A172 (cell line): ENCODE results near the gene NGDN. TPM values are rescaled to one million over a fixed set of nuclear protein-coding genes. Genes with fewer than 3 reads are reported as not detected.

ENCODE experiments used
- DNase-seq: peaks from one replicate; pipeline ENCODE4 v3.0.0-alpha.2; 2015; ENCODE audit warnings: low spot score
- total RNA-seq: library from RNA; depleted of rRNA; stranded (reverse); fragments of >200 nt; shearing (Covaris generic); gene quantifications from 2 replicates; pipeline ENCODE4 v1.2.3, GENCODE V29; 2014

The NGDN gene
- total RNA-seq, 1 experiment from 2014 or later = 52.6 TPM

DNA sequence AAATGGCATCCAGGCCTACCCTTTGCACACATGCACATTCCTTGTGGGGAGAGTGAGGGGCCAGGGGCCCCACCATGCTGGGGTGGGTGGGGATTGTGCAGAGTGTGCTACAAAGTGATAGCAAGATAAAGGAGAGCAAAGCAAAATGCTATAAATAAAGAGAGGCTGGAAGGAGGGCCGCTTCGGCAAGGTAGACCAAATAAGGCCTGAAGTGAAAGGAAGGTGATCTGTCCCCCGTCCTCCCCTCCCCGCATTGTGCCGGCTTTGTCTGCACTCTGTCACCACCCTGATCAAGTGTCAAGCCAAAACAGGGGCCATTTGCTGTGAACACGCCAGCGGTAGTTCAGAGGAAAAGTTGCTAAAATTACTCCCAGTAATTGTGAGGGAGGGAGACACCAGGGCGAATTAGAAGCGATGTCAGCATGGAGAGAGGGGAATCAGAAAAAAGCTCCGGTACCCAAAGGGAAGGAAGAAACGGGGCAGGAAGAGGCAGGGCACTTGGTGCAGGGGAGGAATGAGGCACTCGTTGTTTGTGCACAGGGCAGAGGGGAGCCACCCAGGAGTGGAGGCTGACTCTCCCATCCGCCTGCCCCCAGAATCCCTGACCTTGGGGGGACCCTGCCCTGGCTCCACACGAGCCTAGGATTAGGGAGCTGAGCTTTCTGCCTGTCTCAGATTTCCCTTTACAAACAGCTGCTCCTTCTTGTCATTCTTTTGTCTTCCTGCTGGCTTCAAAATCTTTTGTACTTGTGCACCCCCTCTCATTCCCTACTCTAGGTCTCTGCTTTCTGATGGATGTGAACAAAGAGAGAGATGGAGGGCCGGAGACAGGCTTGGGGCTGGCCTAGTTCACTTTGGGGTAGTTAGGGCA lies 31.2 kb upstream of the NGDN start:
- no peak for DNase-seq

DNA sequence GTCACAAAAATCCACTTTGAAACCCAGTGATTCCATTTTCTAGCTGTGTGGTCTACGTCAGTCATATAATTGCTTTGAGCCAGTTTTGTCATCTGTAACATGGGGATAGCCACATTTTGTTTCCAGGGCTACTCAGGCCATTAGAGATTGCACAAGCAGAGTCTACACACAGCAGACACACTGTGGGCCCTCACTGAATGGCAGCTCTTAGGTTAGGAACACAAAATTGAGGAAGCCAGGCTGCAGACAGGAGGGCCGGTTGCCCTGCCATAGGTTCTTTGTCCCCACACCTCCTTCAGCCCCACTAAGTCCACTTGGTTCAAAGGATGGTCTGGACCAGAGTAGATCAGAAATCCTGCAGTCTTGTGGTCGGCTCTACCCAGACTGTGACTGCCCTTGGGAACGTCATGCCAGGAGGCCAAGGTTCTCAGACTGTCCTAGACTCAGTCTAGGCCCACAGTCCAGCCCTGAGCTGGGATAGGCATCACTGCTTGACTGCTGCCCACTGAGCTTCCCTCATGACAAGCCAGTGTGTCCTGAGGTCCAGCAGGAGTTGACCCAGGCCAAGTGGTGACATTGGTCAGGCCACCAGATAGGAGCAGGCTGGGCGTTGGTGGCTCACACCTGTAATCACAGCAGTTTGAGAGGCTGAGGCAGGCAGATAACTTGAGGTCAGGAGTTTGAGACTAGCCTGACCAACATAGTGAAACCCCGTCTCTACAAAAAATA lies 30.2 kb upstream of the NGDN start:
- no peak for DNase-seq

DNA sequence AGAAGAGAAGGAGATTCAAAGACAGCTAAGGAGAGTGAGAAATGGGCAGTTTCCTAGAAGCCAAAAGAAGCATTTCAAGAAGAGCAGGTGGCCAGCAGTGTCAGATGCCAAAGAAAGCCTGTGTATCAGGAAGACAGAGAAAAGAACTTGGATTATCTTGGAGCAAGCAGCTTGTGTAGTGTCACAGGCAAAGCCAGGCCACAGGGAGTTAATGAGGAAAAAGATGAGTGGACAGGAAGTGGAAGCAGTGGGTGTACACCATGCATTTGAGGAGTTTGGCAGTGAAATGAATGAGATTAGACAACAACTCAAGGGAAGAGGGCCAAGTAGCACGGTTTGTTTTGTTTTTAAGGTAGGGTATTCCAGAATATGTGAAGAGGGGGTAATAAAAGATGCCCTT lies 28.4 kb upstream of the NGDN start:
- DNase-seq = peak; percentile 22

- no peak for DNase-seq
These were observed 26.7 kb upstream of the NGDN start for GRCh38 chr14:23442721-23443356.

- no peak for DNase-seq
These were observed 26.1 kb upstream of the NGDN start for GRCh38 chr14:23443411-23443812.

DNA sequence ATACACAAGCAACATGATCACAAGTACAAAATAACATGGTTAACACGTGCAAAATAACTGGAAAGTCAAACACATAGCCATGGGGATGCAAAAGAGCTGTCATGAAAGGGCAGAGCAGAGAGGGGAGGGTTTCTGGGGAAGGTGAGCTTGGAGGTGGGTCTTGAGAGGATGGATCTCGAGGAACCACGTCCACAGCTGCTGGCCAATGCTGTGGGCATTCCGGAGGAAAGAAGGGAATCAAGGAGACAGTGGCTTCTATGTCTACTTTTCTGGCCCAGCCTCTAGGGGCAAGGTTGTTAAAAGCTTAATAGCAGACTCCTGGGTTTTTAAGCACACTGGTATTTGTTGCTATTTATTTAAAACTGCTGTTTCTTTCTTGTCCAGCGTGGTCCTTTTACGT lies 25.6 kb upstream of the NGDN start:
- DNase-seq = no peak

GRCh38 chr14:23444314-23444713 lies 25.2 kb upstream of the NGDN start:
- no peak for DNase-seq

DNA sequence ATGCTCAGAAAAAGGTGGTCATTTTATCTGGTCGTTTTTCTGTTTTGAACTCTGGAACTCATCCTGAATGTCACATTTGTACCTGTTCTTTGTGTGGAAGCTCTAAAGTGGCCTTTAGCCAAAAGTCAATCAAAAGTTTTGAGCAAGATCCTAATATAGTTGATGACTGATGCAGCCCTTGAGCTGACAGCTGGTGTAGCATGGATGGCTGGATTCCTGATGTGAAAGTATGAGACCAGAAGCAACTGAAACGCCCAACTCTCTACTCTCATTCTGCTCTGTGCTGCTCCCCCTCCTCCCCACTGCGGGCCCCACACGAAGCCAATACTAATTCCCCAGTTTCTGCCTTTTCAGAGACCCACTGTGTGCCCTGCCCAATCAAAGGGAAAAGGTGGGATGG lies 23.7 kb upstream of the NGDN start:
- DNase-seq = no peak

DNA sequence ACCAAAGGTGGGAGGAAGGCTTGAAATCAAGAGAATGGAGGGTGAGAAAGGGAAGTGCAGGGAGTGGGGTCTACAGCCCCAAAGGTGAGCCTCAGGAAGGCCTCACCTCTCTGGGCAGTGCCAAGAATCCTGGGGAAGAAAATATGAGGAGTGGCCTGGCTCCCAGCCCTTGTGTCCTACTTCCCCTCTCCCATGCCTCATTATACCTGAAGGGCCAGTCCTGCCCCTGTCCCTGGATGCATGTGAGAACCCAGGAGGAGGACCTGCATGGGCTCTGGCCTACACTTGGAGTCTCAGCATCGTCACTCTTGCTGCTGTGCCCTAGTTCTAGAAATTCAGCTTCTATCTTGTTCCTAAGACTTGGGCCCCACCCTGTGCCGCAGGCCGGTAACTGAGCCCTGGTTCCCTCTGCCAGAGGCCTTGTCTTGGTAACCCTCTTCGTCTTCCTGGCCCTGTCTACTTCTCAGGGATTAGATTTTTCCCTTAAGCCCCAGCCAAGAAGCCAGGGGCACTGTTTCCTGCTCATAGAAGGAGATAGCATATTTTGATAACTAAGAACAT lies 23.1 kb upstream of the NGDN start:
- no peak for DNase-seq

DNA sequence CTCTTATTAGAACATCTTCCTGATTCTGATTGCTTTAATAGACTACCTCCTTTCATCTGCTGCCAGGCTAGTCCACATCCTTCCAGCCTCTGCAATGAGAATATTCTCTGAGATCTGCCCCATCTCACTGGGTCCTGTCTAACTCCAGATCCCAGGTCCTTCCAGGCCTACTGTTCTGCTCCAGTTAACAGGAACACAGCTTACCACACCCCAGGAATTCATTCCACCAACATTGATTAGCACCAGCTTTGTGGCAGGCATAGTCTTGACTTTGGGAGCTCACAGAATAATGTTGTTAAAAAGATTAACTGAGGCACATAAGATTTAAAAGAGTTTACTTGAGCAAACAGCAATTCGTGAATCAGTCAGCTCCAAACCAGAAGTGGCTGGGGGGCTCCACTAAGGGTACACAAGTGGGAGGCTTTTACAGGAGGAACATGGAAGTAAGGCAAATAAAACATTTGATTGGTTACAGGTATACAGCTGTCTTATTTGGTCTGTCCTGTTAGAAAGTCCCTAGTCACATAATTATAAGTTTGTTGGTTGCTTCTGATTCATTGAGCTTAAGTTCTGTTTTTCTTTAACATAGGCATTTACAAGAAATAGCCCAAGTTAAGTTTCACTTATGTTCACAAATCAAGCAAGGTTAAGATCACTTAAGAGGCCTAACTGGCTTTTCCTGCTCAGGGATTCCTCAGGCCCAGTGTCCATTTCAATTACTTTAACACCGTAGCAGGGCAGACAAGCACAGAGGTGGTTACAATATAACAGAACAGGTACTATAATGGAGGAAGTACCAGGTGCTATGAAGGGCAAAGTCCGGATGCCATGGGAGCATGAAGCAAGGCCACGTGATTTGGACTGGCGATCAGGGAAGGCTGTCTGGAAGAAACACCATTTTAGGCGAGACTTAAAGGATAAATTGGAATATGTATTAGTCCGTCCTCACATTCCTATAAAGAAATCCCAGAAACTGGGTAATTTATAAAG lies 21.8 kb upstream of the NGDN start:
- no peak for DNase-seq

DNA sequence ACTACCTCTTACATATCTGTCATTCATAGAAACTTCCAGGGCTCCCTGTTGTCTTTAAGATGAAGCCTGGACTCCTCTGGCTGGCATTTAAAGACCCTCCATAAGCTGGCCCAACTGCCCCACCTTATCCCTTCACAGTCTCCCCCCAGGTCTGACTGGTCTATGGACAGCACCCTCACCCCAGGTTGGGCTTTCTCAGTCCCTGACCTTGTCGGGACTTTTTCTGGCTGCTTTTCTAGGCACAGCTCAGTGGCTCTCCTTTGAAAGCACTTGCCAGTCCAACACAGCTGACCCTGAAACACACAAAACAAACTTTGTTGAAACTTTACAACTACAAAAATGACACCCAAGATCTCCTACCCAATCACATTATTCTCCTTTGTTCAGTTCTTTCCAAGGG lies 20.2 kb upstream of the NGDN start:
- no peak for DNase-seq

DNA sequence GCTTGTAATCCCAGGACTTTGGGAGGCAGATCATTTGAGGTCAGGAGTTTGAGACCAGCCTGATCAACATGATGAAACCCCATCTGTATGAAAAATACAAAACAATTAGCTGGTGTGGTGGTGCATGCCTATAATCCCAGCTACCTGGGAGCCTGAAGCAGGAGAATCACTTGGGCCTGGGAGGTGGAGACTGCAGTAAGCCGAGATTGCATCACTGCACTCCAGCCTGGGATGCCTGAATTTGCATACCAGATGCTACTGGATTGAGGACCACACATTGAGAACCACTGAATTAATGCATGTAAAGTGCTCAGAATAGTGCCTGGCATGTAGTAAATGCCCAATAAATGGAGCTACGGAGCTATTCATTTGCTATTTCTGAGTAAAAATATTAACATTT lies 19.1 kb upstream of the NGDN start:
- DNase-seq = no peak

- no peak for DNase-seq
These were observed 17.3 kb upstream of the NGDN start for GRCh38 chr14:23452237-23452636.

DNA sequence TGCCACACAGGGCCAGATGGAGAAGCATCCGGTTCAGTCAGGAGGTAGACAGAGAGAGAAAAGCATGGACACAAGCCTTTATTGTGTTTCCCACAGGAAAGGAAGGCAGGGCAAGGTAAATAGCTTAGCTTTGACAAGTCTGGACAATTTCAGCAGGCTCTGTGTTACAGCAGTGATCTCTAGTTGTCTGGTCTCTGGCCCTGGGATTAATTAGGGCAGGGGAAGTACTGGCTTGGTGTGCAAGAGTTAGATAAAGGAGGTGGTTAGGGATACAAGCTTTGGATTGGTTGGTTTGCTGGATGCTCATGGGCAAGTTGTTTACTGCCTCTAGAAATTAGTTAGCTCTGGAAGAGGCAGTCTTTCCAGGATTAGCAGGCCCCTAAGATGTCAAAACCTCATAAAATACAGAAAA lies 15.1 kb upstream of the NGDN start:
- no peak for DNase-seq

- DNase-seq = peak; percentile 3
These were observed 12.5 kb upstream of the NGDN start for GRCh38 chr14:23456883-23457586.

GRCh38 chr14:23457587-23458445 lies 11.7 kb upstream of the NGDN start:
- no peak for DNase-seq

- DNase-seq = no peak
These were observed 8.5 kb upstream of the NGDN start for GRCh38 chr14:23460960-23461359.

DNA sequence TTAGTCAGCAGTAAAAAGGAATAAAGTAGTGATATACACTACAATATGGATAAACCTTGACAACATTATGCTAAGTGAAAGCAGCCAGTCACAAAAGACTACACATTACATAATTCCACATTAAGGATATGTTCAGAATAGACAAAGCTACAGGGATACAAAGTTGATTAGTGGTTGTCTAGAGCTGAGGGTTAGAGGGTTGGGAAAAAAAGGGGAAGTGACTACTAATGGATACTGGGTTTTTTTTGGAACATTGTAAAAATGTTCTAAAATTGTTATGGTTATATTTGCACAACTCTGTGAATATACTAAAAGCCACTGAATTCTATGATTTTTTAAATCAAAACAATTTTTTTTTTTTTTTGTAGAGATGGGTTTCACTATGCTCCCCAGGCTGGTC lies 4.8 kb upstream of the NGDN start:
- DNase-seq = no peak

GRCh38 chr14:23465261-23465660 lies 4.2 kb upstream of the NGDN start:
- DNase-seq = no peak

DNA sequence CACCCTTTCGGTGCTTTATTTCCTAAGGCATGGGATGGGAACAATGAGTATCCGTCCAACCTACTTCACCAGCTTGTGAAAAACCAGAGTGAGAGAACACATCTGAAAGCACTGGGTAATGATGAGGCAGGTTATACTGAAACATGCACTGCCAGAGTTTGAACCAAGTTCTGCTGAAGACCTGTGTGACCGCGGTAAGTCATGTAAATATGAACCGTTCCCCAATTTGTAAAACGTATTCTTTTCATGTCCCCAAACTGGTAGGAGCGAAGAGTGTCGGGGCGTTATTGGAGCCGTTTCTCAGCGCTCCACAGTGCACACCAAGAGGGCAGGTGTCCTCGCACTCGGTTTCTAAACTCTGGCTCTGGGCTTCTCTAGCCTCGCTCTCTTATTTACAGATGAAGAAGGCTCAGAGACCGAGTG lies 788 bp upstream of the NGDN start:
- DNase-seq = no peak
